Measurements from ENCODE around the gene PEX5L. TPM values are rescaled to one million over a fixed set of nuclear protein-coding genes. Genes with fewer than 3 reads are reported as not detected.

The PEX5L gene
- total RNA-seq, 6 experiments from 2014 or later: not detected

DNA sequence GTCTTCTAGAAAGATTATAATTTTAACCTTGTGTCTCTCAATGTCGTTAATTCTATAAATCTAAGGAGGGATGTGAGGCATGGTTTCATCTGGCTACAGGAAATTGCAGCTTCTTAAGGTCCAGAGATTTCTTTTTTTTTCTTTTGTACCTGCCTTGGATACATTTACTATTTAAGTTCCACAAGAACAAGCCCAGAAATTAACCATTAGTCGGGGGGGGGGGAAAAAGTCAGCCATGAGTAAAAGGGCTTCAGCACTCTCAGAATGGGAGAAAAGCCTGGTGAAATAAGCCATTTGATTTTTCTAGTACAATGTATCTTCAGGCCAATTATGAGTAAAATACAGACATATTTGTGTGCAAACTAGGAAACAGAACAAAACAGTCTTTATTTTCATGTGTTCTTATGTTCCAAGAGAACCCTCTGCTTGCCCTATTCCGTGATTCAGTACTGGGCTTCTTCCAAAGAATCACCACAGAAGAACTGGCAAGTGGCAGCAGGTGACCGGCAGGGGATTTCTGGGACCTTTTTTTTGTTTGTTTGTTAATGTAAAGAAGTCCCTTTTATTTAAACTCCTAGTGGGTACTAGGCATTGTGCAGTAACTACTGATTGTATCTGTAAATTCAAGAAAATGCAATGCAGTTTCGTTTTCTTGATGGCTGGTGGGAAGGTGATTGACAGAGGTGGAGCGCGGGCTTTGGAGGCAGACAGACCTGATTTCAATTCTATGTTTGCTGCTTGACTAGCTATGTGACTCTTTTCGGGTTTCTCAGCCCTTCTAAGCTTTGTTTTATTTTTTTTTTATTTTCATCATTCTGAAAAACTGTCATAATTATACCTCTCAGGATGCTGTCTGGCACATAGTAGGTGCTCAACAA lies 82.5 kb downstream of the PEX5L start:
- Histone ChIP-seq H3K9me3 (no peaks in the 10 kb centered on the region), H3K27ac (no peak overlapping the region), H3K4me3 (no peak overlapping the region), H3K36me3 (no peaks in the 10 kb centered on the region), H3K27me3 (no peaks in the 10 kb centered on the region), H3K4me1 (no peaks in the 10 kb centered on the region)
- DNase-seq (no peak), ATAC-seq (no peak)
- 43% methylated on average over 7 of the region's 8 CpGs for WGBS (ENCODE audit: insufficient coverage, low coverage, low lambda C conversion rate, missing lambda C conversion rate)
- no peak for TF ChIP-seq POLR2A (IDR thresholded peaks at IDR 0.05)
- TF ChIP-seq, protein P1, sequence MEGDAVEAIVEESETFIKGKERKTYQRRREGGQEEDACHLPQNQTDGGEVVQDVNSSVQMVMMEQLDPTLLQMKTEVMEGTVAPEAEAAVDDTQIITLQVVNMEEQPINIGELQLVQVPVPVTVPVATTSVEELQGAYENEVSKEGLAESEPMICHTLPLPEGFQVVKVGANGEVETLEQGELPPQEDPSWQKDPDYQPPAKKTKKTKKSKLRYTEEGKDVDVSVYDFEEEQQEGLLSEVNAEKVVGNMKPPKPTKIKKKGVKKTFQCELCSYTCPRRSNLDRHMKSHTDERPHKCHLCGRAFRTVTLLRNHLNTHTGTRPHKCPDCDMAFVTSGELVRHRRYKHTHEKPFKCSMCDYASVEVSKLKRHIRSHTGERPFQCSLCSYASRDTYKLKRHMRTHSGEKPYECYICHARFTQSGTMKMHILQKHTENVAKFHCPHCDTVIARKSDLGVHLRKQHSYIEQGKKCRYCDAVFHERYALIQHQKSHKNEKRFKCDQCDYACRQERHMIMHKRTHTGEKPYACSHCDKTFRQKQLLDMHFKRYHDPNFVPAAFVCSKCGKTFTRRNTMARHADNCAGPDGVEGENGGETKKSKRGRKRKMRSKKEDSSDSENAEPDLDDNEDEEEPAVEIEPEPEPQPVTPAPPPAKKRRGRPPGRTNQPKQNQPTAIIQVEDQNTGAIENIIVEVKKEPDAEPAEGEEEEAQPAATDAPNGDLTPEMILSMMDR (IDR thresholded peaks at IDR 0.05): no peak
- intact Hi-C loops (cut with DNase I): no loop called here

DNA sequence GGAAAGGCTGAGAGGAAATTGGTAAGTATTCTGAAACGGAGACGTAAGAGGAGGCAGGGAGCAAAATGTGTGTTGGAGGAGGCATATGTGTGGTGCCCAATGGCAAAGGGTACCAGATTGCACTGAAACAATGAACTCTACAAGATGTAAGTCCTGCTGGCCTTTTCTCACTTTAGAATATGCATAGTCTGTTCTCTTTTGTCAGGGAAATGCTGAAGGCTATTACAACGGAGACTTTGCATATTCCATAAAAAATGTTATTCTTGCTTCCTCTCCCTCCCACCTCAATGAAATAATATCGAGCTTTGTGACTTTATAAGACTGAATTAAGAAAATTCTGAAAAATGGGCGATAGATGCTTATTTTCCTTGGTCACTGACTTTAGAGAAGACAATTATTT lies 85.9 kb downstream of the PEX5L start:
- Histone ChIP-seq H3K36me3 (no peaks in the 10 kb centered on the region), H3K27me3 (no peaks in the 10 kb centered on the region), H3K9me3 (no peaks in the 10 kb centered on the region), H3K27ac (no peak overlapping the region), H3K4me1 (no peaks in the 10 kb centered on the region), H3K4me3 (no peak overlapping the region)
- ATAC-seq (no peak), DNase-seq (no peak)
- TF ChIP-seq, protein P1 (IDR thresholded peaks at IDR 0.05): no peak
- TF ChIP-seq POLR2A (IDR thresholded peaks at IDR 0.05): no peak
- intact Hi-C loops (cut with DNase I): no loop called here
- WGBS (ENCODE audit: insufficient coverage, low coverage, low lambda C conversion rate, missing lambda C conversion rate): 53% methylated on average over 5 of the region's 5 CpGs

DNA sequence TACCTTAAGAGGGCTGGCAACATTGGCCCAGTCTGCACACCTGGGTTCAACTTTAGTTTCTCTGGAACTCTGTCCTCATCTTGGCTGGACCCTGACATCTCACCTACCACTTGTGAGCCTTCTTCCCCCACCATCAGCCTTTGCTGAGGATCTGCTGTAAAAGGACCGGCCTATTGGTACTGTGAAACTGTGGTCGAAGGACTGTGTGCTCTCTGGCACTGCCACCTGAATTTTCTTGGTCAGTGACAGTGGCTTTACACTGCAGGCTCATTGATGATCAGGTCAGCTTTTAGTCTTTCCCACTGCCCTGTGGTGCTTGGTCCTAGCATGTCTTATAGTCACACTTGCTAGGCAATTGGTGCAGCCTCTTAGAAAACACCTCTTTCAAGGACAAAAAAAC lies 86.9 kb downstream of the PEX5L start:
- Histone ChIP-seq H3K4me3 (no peak overlapping the region), H3K9me3 (no peaks in the 10 kb centered on the region), H3K27me3 (no peaks in the 10 kb centered on the region), H3K27ac (no peak overlapping the region), H3K36me3 (no peaks in the 10 kb centered on the region), H3K4me1 (no peaks in the 10 kb centered on the region)
- WGBS (ENCODE audit: insufficient coverage, low coverage, low lambda C conversion rate, missing lambda C conversion rate): 83% methylated on average over 1 of the region's 2 CpGs
- intact Hi-C loops (cut with DNase I): no loop called here
- DNase-seq (no peak), ATAC-seq (no peak)
- no peak for TF ChIP-seq POLR2A (IDR thresholded peaks at IDR 0.05)

- WGBS (ENCODE audit: insufficient coverage, low coverage, low lambda C conversion rate, missing lambda C conversion rate): 9% methylated on average over 1 of the region's 1 CpG
Observed at GRCh38 chr3:179949412-179949811, 87.3 kb downstream of the PEX5L start.

GRCh38 chr3:179948740-179949139 lies 88.0 kb downstream of the PEX5L start:
- H3K27me3 ChIP-seq: no peaks in the 10 kb centered on the region
- no peak for ATAC-seq
- H3K27ac ChIP-seq: no peak overlapping the region
- H3K36me3 ChIP-seq: no peaks in the 10 kb centered on the region
- WGBS (ENCODE audit: insufficient coverage, low coverage, low lambda C conversion rate, missing lambda C conversion rate): 51% methylated on average over 7 of the region's 7 CpGs
- DNase-seq: no peak
- TF ChIP-seq, protein P1 (IDR thresholded peaks at IDR 0.05): no peak
- TF ChIP-seq POLR2A (IDR thresholded peaks at IDR 0.05): no peak
- no peaks in the 10 kb centered on the region for H3K4me1 ChIP-seq
- H3K4me3 ChIP-seq: no peak overlapping the region
- no peaks in the 10 kb centered on the region for H3K9me3 ChIP-seq
- intact Hi-C loops (cut with DNase I): no loop called here

More at GRCh38 chr3:179949412-179949811, 87.3 kb downstream of the PEX5L start:
- intact Hi-C loops (cut with DNase I): no loop called here
- ATAC-seq: no peak
- H3K4me3 ChIP-seq: no peak overlapping the region
- TF ChIP-seq POLR2A (IDR thresholded peaks at IDR 0.05): no peak
- TF ChIP-seq, protein P1 (IDR thresholded peaks at IDR 0.05): no peak
- H3K9me3 ChIP-seq: no peaks in the 10 kb centered on the region
- H3K36me3 ChIP-seq: no peaks in the 10 kb centered on the region
- no peak for DNase-seq
- no peaks in the 10 kb centered on the region for H3K4me1 ChIP-seq
- no peaks in the 10 kb centered on the region for H3K27me3 ChIP-seq
- no peak overlapping the region for H3K27ac ChIP-seq
